GM19328 (cell line): ENCODE data around the gene NAP1L1.

Experiments used
- ATAC-seq: cut with Tn5 transposase; IDR thresholded peaks from one replicate; pipeline ENCODE4 v1.9.1; 2021; ENCODE audit warnings: mild to moderate bottlenecking, moderate library complexity; ENCODE audit not compliant: unreplicated experiment

The NAP1L1 gene

GRCh38 chr12:76041406-76041805 is 43.1 kb downstream of the NAP1L1 start:
- no peak for ATAC-seq

GRCh38 chr12:76040461-76040860 is 44.0 kb downstream of the NAP1L1 start:
- ATAC-seq = no peak

- ATAC-seq = no peak
Observed at GRCh38 chr12:76038176-76038575, 46.3 kb downstream of the NAP1L1 start.

- peak; percentile 56 for ATAC-seq
Observed at GRCh38 chr12:76037130-76038103, 47.1 kb downstream of the NAP1L1 start.

- no peak for ATAC-seq
Observed at GRCh38 chr12:76035045-76035444, 49.4 kb downstream of the NAP1L1 start.

GRCh38 chr12:76033081-76034011 is 51.1 kb downstream of the NAP1L1 start:
- ATAC-seq = no peak

- ATAC-seq = peak; percentile 24
Observed at GRCh38 chr12:76032043-76032981, 52.2 kb downstream of the NAP1L1 start.

GRCh38 chr12:76031414-76032042 is 53.0 kb downstream of the NAP1L1 start, which contains the start of gene PHLDA1:
TSS of gene PHLDA1 (minus strand) at chr12:76031776.
- peak; percentile 86 for ATAC-seq

GRCh38 chr12:76031081-76031413 is 53.4 kb downstream of the NAP1L1 start:
- ATAC-seq = no peak

GRCh38 chr12:76030341-76031080 is 54.0 kb downstream of the NAP1L1 start:
- ATAC-seq = no peak

GRCh38 chr12:76029982-76030340 is 54.5 kb downstream of the NAP1L1 start:
- ATAC-seq = no peak

GRCh38 chr12:76028571-76029277 is 55.8 kb downstream of the NAP1L1 start:
- ATAC-seq = no peak

- ATAC-seq = no peak
Observed at GRCh38 chr12:76026643-76027063, 57.8 kb downstream of the NAP1L1 start.

- no peak for ATAC-seq
Observed at GRCh38 chr12:76025601-76026575, 58.6 kb downstream of the NAP1L1 start.

- no peak for ATAC-seq
Observed at GRCh38 chr12:76024942-76025600, 59.4 kb downstream of the NAP1L1 start.

GRCh38 chr12:76024102-76024781 is 60.2 kb downstream of the NAP1L1 start:
- no peak for ATAC-seq
